ENCODE measurements around the gene ADAMTS16.

DNA sequence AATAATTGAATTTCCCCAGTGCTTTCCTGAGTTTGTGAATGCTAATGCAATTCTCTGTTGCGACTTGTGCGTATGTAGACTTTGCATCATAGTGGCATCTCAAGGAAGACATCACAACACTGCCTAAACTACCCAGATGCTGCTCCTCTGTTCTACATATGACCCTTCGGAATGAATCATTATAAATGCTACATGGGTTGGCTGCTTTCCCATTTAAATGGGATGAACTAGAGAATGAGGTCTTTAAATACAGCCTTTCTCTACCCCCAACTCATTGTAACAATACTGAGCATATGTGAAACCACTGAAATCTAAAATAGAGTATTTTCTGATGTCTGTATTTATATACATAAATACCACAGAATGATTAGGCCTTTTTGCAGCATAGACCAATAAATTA lies 145.8 kb downstream of the ADAMTS16 start:
- no peak for TF ChIP-seq POLR2A (IDR thresholded peaks at IDR 0.05)
- TF ChIP-seq, protein P1, sequence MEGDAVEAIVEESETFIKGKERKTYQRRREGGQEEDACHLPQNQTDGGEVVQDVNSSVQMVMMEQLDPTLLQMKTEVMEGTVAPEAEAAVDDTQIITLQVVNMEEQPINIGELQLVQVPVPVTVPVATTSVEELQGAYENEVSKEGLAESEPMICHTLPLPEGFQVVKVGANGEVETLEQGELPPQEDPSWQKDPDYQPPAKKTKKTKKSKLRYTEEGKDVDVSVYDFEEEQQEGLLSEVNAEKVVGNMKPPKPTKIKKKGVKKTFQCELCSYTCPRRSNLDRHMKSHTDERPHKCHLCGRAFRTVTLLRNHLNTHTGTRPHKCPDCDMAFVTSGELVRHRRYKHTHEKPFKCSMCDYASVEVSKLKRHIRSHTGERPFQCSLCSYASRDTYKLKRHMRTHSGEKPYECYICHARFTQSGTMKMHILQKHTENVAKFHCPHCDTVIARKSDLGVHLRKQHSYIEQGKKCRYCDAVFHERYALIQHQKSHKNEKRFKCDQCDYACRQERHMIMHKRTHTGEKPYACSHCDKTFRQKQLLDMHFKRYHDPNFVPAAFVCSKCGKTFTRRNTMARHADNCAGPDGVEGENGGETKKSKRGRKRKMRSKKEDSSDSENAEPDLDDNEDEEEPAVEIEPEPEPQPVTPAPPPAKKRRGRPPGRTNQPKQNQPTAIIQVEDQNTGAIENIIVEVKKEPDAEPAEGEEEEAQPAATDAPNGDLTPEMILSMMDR (IDR thresholded peaks at IDR 0.05), result no peak

All from esophagus squamous epithelium (tissue), 4 donors.